ENCODE results near the gene UTP25. TPM values are rescaled to one million over a fixed set of nuclear protein-coding genes. Genes with fewer than 3 reads are reported as not detected.
"Not testable (repeated sequence)": the region's sequence is repeated elsewhere in the genome, so short reads cannot be mapped to it uniquely, and the experiment has no call there.

Gene UTP25
- total RNA-seq, 1 experiment from 2014 or later, result 12.7 TPM

- RAD21 ChIA-PET (ENCODE audit: low non-redundant PET in 1 of 2, low total read pairs in 2 of 2, uncharacterized antibody in 2 of 2, unreplicated experiment in 2 of 2); H3K4me1 ChIP-seq (ENCODE audit: control insufficient read depth in 1 of 2, insufficient read depth in 2 of 2, low read length in 2 of 2); ATAC-seq; H4K20me1 ChIP-seq (ENCODE audit: insufficient read depth); H3K4me2 ChIP-seq (ENCODE audit: low read length); H3K9me3 ChIP-seq (ENCODE audit: control insufficient read depth in 1 of 2, insufficient read depth in 1 of 2, low read depth in 1 of 2, low read length in 2 of 2); H3K9me2 ChIP-seq (ENCODE audit: insufficient read depth); POLR2A ChIA-PET; H3K79me2 ChIP-seq (ENCODE audit: insufficient read depth, low read length); H3K27me3 ChIP-seq (ENCODE audit: insufficient read depth, low read length); H3K36me3 ChIP-seq (ENCODE audit: control insufficient read depth in 1 of 2, insufficient read depth in 2 of 2, low read length in 2 of 2); H3K27ac ChIP-seq (ENCODE audit: low read depth, low read length); CTCF ChIA-PET; H3K4me3 ChIP-seq (replicated peaks in 1 of 2; ENCODE audit: low read depth in 1 of 2, low read length in 2 of 2); intact Hi-C loops (cut with micrococcal nuclease); DNase-seq (ENCODE audit: low read depth, low spot score); BruUV-seq (replicated peaks); H3K9ac ChIP-seq (ENCODE audit: low read length); H2AFZ ChIP-seq (ENCODE audit: low read depth, low read length, poor library complexity, severe bottlenecking): not testable (repeated sequence)
These were observed 77.0 kb downstream of the UTP25 start for GRCh38 chr1:209904774-209905173.

Other genes with a start within 250 kb of the UTP25 start
- gene CAMK1G, start 244.3 kb upstream of the UTP25 start, total RNA-seq (2021; ENCODE audit: unreplicated experiment), result not detected
- gene LAMB3, start 175.5 kb upstream of the UTP25 start, total RNA-seq (2021; ENCODE audit: unreplicated experiment), result 70.2 TPM
- not detected for gene G0S2, start 152.6 kb upstream of the UTP25 start, total RNA-seq (2021; ENCODE audit: unreplicated experiment)
- 0.27 TPM for gene HSD11B1, start 123.1 kb upstream of the UTP25 start, total RNA-seq (2021; ENCODE audit: unreplicated experiment)
- gene TRAF3IP3, start 71.9 kb upstream of the UTP25 start, total RNA-seq (2021; ENCODE audit: unreplicated experiment), result 0.34 TPM
- gene C1orf74, start 43.4 kb upstream of the UTP25 start, total RNA-seq (2021; ENCODE audit: unreplicated experiment), result 5.6 TPM
- gene IRF6, start 21.8 kb upstream of the UTP25 start, total RNA-seq (2021; ENCODE audit: unreplicated experiment), result 35.2 TPM
- gene SYT14, start 110.2 kb downstream of the UTP25 start, total RNA-seq (2021; ENCODE audit: unreplicated experiment), result 0.07 TPM